Limb (tissue), 2 donors: ENCODE results near the gene CRACR2A.

Experiments
- DNase-seq, 2 donors: peaks; one replicate each; pipeline ENCODE4 v3.0.0-alpha.2; 2016; ENCODE audit errors: extremely low spot score in 2 of 2

Gene CRACR2A

DNA sequence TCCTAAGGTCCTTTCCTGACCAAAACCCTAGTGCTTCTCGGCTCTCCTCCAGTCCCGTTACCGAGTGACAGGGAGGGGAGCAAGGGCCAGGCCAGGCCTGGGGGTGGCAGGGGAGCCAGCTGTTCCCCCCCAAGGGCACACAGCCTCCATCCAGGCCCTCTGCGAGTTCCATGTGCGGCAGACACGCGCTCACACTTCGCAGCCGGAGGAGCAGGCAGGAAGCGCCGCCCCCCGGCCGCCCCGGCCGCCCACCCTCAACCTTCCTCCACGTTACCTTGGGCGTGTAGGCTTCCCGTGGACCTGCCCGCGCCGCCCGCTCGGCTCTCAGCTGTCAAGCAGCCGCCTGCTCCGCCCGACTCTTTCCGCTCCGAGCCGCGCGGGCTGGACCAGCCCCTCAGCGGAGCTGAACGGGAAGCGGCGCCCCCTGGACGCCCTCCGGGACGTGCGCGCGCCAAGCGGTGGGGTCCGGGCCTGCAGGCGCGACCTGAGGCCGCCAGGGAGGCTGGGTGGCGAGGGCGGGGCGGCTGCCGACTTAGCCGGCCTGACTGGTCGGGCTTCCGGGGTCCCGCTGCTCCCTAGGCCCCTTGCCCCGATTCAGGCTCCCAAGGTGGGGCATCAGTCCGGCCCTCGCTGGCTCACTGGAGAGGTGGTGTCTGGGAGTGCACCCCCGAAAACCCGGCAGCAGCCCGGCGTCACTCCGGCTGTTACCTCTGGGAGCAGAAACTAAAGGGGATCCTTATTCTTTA is at the start of gene CRACR2A:
CRACR2A (minus strand) TSS at position 369 of the 746 bp plus-strand sequence. CDS start 56,110 bp downstream, outside the sequence.
- DNase-seq: peak; percentile 65 to 76

DNA sequence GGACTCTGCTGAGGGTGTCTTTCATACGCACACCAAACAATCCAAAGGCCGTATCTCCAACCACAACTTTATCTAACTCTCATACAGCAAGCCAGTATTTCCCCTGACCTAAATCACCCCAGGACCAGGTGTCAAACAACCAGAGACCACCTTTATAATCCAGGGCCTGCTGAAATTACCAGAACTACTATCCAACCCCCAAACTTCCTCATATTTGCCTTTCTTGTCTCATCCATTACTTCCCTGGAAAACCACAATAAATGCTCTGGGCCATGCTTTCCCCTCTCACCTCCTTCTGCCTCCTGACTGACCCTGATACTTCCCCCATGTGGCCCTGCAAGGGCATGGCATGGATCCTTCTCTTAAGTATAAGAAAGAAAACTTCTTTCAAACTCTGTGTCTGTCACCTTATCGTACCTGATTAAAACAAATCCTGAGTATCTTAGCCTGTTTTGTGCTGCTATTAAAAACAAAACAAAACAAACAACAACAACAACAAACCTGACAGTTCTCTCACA is 44.7 kb upstream of the CRACR2A start:
- DNase-seq: no peak

GRCh38 chr12:3795492-3796133 is 42.7 kb upstream of the CRACR2A start:
- DNase-seq: no peak

DNA sequence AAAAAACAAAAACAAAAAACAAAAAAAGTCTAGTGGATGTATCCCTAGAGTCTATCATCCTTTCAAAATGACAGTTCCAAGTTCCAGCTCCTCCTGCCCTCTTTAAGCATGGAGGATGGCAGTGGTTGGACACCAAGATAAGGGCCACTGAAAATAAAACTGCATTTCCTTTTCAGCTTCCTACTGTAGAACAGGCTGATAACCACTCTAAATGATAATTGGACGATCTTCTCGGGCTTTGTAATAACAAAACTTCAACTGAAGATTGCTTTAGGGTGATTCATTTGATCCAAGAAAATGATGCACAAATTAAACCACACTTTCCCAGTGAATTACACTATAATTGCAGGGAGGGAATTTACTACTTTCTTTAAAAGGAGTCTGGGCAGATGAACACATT is 42.2 kb upstream of the CRACR2A start:
- no peak for DNase-seq

DNA sequence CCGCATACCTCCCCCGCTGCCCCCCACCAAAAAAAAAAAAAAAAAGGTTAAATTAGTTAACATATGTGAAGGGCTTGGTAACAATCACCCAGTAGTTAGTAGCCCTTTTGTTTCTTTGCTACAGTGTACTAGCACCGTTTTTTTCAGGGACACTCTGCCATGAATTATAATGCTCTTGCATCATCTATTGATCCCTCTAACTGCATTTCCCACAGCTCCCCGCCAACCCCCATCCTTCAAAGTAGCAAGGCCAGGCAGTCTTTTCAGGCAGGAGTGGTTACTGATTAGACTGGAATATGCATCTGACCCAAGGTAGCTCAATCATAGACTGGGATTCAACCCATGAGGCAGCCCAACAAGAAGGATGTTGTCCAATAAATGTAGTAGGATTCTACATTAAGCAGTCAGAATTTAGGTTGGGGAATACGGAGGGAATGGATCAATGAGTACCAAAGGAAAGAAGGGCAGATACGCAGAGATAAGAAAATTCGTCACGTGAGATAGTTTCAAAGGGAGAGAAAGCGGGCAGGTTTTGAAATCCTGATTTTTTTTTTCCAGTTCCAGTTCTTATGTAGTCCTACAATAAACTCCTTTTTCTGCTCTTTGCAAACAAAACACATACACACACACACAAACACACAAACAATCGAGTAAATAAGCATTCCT is 39.8 kb upstream of the CRACR2A start:
- no peak for DNase-seq

DNA sequence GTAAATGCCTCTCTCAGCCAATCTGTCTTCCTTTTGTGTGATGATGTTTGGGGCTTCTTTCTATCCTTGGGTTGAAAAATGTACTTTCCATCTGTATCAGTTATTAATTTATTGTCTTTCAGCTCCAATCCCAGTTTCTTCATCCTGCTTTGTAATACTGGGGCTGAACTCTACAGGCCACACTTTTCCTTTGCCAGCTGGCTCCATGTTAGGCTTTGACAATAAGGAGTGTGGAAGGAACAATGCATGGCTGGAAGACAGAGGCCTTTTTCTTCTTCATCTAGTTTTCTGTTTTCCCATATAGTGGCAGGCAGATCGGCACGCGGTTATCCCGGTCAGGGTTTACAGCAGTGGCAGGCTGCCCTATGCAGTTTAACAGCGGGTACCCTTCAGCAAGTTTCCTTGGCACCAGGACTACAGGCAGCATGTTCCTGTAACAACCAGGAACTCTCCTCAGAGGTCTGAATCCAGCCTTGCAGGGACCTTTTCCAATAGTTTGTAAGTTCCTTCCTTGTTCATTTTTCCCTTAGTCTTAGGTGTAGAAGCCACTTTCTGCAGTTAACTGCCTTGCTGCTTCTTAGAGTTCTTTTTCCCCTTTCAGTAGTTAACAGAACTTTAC is 38.5 kb upstream of the CRACR2A start:
- DNase-seq: no peak

- DNase-seq: no peak
These were observed 37.7 kb upstream of the CRACR2A start for GRCh38 chr12:3790642-3791041.

DNA sequence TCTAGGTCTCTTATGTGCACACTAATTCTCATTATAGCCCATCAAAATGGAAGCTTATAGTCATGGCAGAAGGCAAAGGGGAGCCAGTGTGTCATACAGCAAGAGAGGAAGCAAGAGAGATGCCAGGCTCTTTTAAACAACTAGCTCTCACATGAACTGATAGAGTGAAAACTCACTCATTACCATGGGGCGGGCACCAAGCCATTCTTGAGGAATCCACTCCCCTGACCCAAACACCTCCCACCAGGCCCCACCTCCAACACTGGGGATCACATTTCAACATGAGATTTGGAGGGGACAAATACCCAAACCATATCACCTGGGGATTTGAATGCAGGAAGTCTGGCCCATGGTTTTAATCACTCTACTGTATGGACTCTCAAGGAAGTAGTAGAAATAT is 36.9 kb upstream of the CRACR2A start:
- no peak for DNase-seq

- DNase-seq: no peak
These were observed 24.4 kb upstream of the CRACR2A start for GRCh38 chr12:3777206-3777809.

DNA sequence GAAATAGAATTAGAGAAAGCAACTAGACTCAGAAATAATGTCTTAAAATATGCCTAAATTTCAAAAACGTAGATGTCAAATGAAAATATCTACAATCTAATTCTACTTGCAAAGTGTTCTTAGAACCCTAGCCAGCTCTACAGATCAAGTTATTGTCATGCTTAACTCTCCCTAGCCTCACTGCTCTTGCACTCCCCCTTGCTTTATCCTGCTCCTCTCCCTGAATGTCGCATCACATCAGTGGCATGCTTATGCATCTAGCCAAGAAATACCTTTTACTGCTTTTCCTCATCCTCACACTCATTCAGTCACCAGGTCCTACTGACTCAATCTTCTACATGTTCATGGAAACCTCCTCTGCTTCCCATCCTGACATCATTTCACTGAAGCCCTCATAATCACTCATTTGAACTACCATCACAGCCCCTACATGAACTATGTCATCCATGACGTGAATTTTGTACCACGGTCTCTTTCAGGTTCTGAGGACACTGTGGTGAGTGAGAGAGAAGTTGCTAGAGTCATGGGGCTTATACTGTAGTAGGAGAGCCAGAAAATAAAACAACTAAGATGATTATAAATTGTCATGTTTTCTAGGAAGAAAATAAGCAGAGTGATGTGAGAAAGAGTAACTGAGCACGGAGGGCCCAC is 22.6 kb upstream of the CRACR2A start:
- no peak for DNase-seq

- DNase-seq: no peak
These were observed 19.5 kb upstream of the CRACR2A start for GRCh38 chr12:3772380-3772779.

GRCh38 chr12:3771853-3772252 is 18.9 kb upstream of the CRACR2A start:
- DNase-seq: no peak

DNA sequence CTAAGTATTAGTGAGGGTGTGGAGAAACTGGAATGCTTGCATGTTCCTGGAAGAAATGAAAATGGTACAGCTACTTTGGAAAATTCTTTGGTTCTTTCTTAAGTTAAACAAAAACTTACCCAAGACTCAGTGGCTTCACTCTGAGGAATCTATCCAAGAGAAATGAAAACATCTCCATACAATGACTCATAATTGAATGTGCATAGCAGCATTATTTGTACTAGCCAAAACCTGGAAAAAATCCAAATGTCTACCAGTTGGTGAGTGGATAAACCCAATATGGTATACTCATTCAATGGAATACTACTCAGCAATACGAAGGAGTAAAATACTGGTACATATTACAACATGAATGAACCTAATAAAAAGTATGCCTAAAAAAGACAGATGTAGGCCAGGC is 18.0 kb upstream of the CRACR2A start:
- DNase-seq: no peak

GRCh38 chr12:3768911-3769447 is 16.1 kb upstream of the CRACR2A start:
- no peak for DNase-seq

DNA sequence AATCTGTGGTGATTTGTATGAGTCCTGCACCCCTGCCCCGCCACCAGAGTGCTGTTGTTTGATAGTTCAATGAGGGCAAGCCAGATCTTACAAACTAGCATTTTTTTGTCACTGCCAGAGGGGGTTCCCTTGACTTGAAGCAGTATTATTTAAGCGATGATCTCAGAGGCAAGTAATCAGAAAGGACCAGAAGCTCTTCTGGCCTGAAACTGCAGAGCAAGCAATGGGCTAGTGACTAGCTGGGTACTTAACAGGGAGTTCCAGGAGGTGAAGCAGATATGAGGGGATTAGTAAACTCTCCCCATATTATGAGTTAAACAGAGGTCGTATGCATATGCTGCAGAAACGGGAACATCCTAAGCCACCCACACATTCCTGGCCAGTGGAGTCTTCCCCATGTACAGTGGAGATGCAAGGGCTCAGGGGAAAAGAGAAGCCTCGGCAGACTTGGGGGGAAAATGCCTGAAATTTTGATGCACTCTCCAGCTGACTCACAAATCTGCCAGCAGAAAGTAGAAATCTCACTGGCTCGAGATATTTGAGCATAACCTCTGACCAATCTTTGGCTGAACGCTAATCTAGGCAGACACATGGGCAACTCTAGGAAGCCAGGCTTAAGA is 8.3 kb upstream of the CRACR2A start:
- no peak for DNase-seq

DNA sequence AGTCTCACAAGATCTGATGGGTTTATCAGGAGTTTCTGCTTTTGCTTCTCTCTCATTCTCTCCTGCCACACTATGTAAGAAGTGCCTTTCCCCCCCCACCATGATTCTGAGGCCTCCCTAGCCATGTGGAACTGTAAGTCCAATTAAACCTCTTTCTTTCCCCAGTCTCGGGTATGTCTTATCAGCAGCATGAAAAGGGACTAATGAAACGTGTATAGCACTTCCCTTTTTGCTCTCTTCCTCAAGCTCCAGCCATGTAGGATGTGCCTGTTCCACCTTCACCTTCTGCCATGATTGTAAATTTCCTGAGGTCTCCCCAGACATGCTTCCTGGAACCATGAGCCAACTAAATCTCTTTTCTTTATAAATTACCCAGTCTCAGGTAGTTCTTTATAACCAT is 7.0 kb upstream of the CRACR2A start:
- DNase-seq: no peak

DNA sequence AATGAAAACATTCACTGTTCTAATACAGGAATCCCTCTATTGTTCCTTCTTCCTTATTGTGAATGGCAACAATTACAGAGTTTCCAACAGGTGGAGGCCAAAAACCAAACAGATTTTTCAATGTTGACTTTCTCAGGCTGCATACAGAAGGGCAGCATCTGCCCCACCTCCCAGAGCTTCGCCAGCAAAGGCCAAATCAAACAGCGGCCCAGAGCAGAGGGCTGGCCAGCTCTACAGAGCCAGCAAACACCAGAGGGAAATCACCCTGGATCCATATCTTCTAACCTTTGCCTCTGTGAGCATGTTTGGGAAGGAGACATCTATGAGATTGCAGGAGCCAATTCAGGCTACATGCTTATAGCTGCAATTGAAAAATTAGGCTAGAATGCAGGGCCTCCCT is 4.4 kb upstream of the CRACR2A start:
- DNase-seq: no peak

GRCh38 chr12:3755898-3756297 is 3.0 kb upstream of the CRACR2A start:
- no peak for DNase-seq

DNA sequence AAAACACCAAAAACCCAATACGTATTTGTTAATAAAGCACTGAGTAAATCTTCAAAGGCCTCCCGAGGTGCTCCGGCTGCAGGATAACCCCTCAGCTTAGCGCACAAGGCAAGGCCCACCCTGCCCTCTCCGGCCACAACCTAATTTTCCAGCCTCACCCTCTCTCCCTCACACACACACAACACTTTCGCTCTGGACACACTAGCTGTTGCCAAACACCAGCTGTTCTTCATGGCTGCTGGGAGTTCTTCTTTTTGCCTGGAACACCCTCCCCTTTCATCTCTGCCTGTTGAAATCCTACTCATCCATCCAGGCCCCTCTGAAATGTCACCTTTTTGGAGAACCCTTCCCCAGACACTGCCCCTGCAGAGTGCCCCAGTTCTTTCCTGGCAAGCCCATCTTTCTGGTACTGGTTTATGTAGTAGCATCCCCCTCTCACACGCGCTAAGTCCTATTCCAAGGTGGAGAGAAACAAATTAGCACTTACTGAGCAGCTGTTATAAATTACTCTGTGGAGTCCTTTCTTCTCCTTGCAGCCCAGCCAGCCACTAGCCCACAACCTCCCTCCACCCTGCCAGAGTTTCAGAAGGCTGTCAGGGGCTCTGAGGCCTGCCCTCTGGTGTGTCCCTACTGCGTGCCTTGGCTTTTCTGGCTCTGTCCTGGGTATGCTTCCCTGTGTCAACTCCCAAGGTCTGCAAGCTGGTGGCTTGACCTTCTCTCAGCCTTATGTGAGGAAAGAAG is 805 bp upstream of the CRACR2A start:
- DNase-seq: peak; percentile 31 to 40
